ENCODE results near the gene TOX2.

The TOX2 gene

DNA sequence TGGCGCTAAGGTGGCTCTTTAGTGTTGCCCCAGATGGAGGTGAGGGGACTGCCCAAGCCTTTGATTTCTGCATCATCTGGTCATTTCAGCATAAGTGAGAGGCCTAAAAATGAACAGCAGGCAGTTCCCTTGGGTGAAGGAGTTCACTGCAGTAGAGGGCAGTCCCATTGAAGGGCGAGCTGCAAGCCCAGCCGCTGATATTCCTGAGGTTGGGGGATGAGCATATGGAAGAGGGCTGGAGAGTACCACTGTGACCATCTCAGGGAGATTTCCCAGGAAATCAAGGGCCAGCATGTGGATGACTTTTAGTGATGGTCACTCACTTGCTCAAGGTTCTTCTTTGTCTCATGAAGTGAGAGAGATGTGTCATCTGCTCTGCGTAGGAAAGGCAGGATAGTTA lies 9.3 kb downstream of the TOX2 start:
- H3K79me2 ChIP-seq (ENCODE audit: control insufficient read depth, insufficient read depth, low read length): no peaks in the 10 kb centered on the region
- no peaks in the 10 kb centered on the region for H3K36me3 ChIP-seq (ENCODE audit: control insufficient read depth, insufficient read depth, low read length)
- no peak overlapping the region for H3K4me3 ChIP-seq (ENCODE audit: low read length)
- H3K27me3 ChIP-seq (ENCODE audit: insufficient read depth, low read length, poor library complexity): no peaks in the 10 kb centered on the region
- no peak overlapping the region for H4K5ac ChIP-seq (ENCODE audit: low read length)
- H3K27ac ChIP-seq (ENCODE audit: low read depth, low read length): no peak overlapping the region
- H2BK120ac ChIP-seq (ENCODE audit: low read depth, low read length): no peak overlapping the region
- H3K9ac ChIP-seq (ENCODE audit: low read length): no peak overlapping the region
- no peak overlapping the region for H3K23ac ChIP-seq (ENCODE audit: low read length)
- no peak overlapping the region for H2BK5ac ChIP-seq (ENCODE audit: low read length)
- no peak overlapping the region for H3K56ac ChIP-seq (ENCODE audit: low read length)
- H2BK15ac ChIP-seq (replicated peaks; ENCODE audit: low read depth): no peak overlapping the region
- H3K4me2 ChIP-seq (ENCODE audit: low read length): no peak overlapping the region
- no peak for DNase-seq
- no peak overlapping the region for H2AK5ac ChIP-seq (ENCODE audit: low read length)
- H3K79me1 ChIP-seq (ENCODE audit: low read length): no peaks in the 10 kb centered on the region
- no peaks in the 10 kb centered on the region for H3K4me1 ChIP-seq (ENCODE audit: control insufficient read depth, low read depth, low read length)
- H3K18ac ChIP-seq (ENCODE audit: low read length): no peak overlapping the region
- no CpG with 5 or more reads among the region's 4 CpGs for WGBS (ENCODE audit: extremely low coverage, insufficient coverage, low lambda C conversion rate)
- H3K4ac ChIP-seq (ENCODE audit: low read depth, low read length): no peak overlapping the region
- H4K8ac ChIP-seq (ENCODE audit: low read depth, low read length): no peak overlapping the region

DNA sequence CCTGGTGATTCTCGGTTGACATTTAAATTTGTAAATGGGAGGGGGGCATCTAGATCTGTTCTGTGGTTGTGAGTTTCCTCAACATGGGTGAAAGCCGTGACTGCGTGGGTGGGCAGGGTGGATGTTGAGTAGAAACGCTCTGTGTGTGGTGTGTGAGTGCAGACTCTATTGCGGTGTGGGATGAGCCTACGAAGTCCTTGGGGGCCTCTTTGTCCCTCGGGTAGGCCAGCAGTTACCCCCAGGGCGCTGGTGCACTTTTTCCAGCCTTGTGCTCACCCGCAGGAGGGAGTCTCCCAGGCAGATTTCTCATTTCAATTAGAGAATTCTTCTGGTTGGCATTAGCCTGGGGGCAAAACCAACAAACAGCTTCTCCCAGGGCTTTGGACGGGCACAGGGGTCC lies 10.6 kb downstream of the TOX2 start:
- no peak overlapping the region for H3K9ac ChIP-seq (ENCODE audit: low read length)
- H3K18ac ChIP-seq (ENCODE audit: low read length): no peak overlapping the region
- no CpG with 5 or more reads among the region's 10 CpGs for WGBS (ENCODE audit: extremely low coverage, insufficient coverage, low lambda C conversion rate)
- H3K79me1 ChIP-seq (ENCODE audit: low read length): no peaks in the 10 kb centered on the region
- no peaks in the 10 kb centered on the region for H3K79me2 ChIP-seq (ENCODE audit: control insufficient read depth, insufficient read depth, low read length)
- H3K4ac ChIP-seq (ENCODE audit: low read depth, low read length): no peak overlapping the region
- H4K8ac ChIP-seq (ENCODE audit: low read depth, low read length): no peak overlapping the region
- no peaks in the 10 kb centered on the region for H3K27me3 ChIP-seq (ENCODE audit: insufficient read depth, low read length, poor library complexity)
- H3K4me3 ChIP-seq (ENCODE audit: low read length): no peak overlapping the region
- H2AK5ac ChIP-seq (ENCODE audit: low read length): no peak overlapping the region
- H3K56ac ChIP-seq (ENCODE audit: low read length): no peak overlapping the region
- no peak overlapping the region for H3K4me2 ChIP-seq (ENCODE audit: low read length)
- no peak overlapping the region for H2BK5ac ChIP-seq (ENCODE audit: low read length)
- H3K27ac ChIP-seq (ENCODE audit: low read depth, low read length): no peak overlapping the region
- H3K23ac ChIP-seq (ENCODE audit: low read length): no peak overlapping the region
- no peak overlapping the region for H2BK120ac ChIP-seq (ENCODE audit: low read depth, low read length)
- no peak for DNase-seq
- H3K36me3 ChIP-seq (ENCODE audit: control insufficient read depth, insufficient read depth, low read length): no peaks in the 10 kb centered on the region
- no peak overlapping the region for H2BK15ac ChIP-seq (replicated peaks; ENCODE audit: low read depth)
- H3K4me1 ChIP-seq (ENCODE audit: control insufficient read depth, low read depth, low read length): no peaks in the 10 kb centered on the region
- no peak overlapping the region for H4K5ac ChIP-seq (ENCODE audit: low read length)

DNA sequence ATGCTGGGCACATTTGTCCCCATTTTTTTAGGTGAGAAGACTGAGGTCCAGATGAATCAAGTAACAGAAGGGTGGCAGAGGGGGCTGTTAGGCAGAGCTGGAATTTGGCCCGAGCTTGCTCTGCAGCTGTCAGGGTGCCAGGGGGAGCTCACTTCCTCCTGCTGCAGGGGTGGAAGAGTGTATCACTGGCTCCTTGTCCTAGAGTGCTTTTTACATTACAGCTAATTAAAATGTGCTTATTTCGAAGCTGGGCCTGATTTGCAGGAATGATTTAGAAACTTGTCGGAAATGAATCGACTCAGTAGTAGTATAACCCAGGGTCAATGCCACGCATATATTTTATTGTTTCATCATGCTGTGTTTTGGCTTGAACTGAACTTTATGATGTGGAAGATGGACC lies 11.1 kb downstream of the TOX2 start:
- no peak overlapping the region for H3K27ac ChIP-seq (ENCODE audit: low read depth, low read length)
- no peak overlapping the region for H4K8ac ChIP-seq (ENCODE audit: low read depth, low read length)
- H3K4me3 ChIP-seq (ENCODE audit: low read length): no peak overlapping the region
- H2BK120ac ChIP-seq (ENCODE audit: low read depth, low read length): no peak overlapping the region
- H3K56ac ChIP-seq (ENCODE audit: low read length): no peak overlapping the region
- no peak overlapping the region for H3K18ac ChIP-seq (ENCODE audit: low read length)
- no peaks in the 10 kb centered on the region for H3K36me3 ChIP-seq (ENCODE audit: control insufficient read depth, insufficient read depth, low read length)
- H3K4ac ChIP-seq (ENCODE audit: low read depth, low read length): no peak overlapping the region
- no peak overlapping the region for H2BK5ac ChIP-seq (ENCODE audit: low read length)
- H3K9ac ChIP-seq (ENCODE audit: low read length): no peak overlapping the region
- H3K23ac ChIP-seq (ENCODE audit: low read length): no peak overlapping the region
- no peak overlapping the region for H2BK15ac ChIP-seq (replicated peaks; ENCODE audit: low read depth)
- no peaks in the 10 kb centered on the region for H3K4me1 ChIP-seq (ENCODE audit: control insufficient read depth, low read depth, low read length)
- no peak overlapping the region for H4K5ac ChIP-seq (ENCODE audit: low read length)
- no peaks in the 10 kb centered on the region for H3K79me2 ChIP-seq (ENCODE audit: control insufficient read depth, insufficient read depth, low read length)
- no peak overlapping the region for H2AK5ac ChIP-seq (ENCODE audit: low read length)
- WGBS (ENCODE audit: extremely low coverage, insufficient coverage, low lambda C conversion rate): no CpG with 5 or more reads among the region's 5 CpGs
- no peaks in the 10 kb centered on the region for H3K79me1 ChIP-seq (ENCODE audit: low read length)
- no peaks in the 10 kb centered on the region for H3K27me3 ChIP-seq (ENCODE audit: insufficient read depth, low read length, poor library complexity)
- no peak overlapping the region for H3K4me2 ChIP-seq (ENCODE audit: low read length)
- DNase-seq: no peak

DNA sequence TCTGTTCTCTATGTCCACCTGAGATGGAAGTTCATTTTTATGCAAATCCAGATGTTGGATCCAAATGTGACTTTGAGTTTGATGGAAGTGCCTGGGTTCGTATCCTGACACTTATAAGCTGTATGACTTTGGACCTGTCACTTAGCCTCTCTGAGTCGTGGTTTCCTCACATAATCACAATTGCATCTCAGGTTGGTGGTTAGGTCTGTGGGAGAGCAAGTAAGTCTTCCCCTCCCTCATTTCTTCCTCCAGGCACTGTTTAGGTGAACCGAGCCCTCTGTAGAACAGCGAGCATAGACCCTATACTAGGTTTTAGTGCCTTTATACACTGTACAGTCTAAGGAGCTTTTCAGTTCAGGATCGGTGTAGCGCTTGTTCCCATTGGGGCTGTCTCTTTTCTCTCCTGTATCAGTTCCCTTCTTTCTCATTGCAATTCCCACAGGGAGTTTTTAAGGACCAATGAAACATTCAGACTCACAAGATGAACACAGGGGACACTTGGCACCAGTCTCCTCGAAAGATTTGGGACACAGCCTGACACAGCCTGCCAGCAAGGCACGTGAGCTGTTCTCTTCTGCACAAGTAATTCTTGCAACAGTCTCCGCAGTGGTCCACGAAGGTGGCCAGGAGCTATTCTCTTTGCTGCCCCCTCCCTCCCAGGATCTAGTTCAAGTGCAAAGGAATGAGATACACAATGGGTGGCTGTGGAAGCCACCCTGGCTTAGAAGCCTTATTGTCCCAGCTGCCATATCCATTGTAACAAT lies 11.8 kb downstream of the TOX2 start:
- Histone ChIP-seq H3K4me1 (ENCODE audit: control insufficient read depth, low read depth, low read length) (no peaks in the 10 kb centered on the region), H4K5ac (ENCODE audit: low read length) (no peak overlapping the region), H2BK5ac (ENCODE audit: low read length) (no peak overlapping the region), H3K27ac (ENCODE audit: low read depth, low read length) (no peak overlapping the region), H2BK120ac (ENCODE audit: low read depth, low read length) (no peak overlapping the region), H3K79me2 (ENCODE audit: control insufficient read depth, insufficient read depth, low read length) (no peaks in the 10 kb centered on the region), H3K4me2 (ENCODE audit: low read length) (no peak overlapping the region), H4K8ac (ENCODE audit: low read depth, low read length) (no peak overlapping the region), H3K79me1 (ENCODE audit: low read length) (no peaks in the 10 kb centered on the region), H2BK15ac (replicated peaks; ENCODE audit: low read depth) (no peak overlapping the region), H3K36me3 (ENCODE audit: control insufficient read depth, insufficient read depth, low read length) (no peaks in the 10 kb centered on the region), H3K9ac (ENCODE audit: low read length) (no peak overlapping the region), H3K56ac (ENCODE audit: low read length) (no peak overlapping the region), H3K18ac (ENCODE audit: low read length) (no peak overlapping the region), H2AK5ac (ENCODE audit: low read length) (no peak overlapping the region), H3K4me3 (ENCODE audit: low read length) (no peak overlapping the region), H3K27me3 (ENCODE audit: insufficient read depth, low read length, poor library complexity) (no peaks in the 10 kb centered on the region), H3K4ac (ENCODE audit: low read depth, low read length) (no peak overlapping the region), H3K23ac (ENCODE audit: low read length) (no peak overlapping the region)
- no peak for DNase-seq
- no CpG with 5 or more reads among the region's 10 CpGs for WGBS (ENCODE audit: extremely low coverage, insufficient coverage, low lambda C conversion rate)

DNA sequence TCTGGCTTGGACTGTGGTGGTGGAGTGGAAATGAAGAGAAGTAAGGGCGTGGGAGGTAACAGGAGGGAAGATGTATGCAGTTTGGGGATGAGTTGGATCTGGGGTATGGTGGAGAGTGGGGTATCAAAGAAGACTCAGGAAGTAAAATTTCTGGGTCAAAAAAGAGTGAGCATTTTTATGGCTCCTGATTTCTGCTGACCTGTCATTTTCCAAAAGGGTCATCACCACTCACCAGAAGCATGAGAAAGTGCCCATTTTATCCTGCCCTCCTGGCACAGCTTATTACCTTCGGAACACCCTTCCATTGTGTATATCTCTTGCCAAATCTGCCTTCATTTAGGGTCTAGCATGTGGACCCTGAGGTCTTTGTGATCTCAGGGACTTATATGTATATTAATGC lies 17.3 kb downstream of the TOX2 start:
- Histone ChIP-seq H4K8ac (ENCODE audit: low read depth, low read length) (no peak overlapping the region), H3K27me3 (ENCODE audit: insufficient read depth, low read length, poor library complexity) (no peaks in the 10 kb centered on the region), H4K5ac (ENCODE audit: low read length) (no peak overlapping the region), H3K18ac (ENCODE audit: low read length) (no peak overlapping the region), H3K4me1 (ENCODE audit: control insufficient read depth, low read depth, low read length) (no peaks in the 10 kb centered on the region), H2BK120ac (ENCODE audit: low read depth, low read length) (no peak overlapping the region), H3K23ac (ENCODE audit: low read length) (no peak overlapping the region), H2BK5ac (ENCODE audit: low read length) (no peak overlapping the region), H3K36me3 (ENCODE audit: control insufficient read depth, insufficient read depth, low read length) (no peaks in the 10 kb centered on the region), H3K4me3 (ENCODE audit: low read length) (no peak overlapping the region), H3K4ac (ENCODE audit: low read depth, low read length) (no peak overlapping the region), H3K27ac (ENCODE audit: low read depth, low read length) (no peak overlapping the region), H2AK5ac (ENCODE audit: low read length) (no peak overlapping the region), H3K56ac (ENCODE audit: low read length) (no peak overlapping the region), H3K79me2 (ENCODE audit: control insufficient read depth, insufficient read depth, low read length) (no peaks in the 10 kb centered on the region), H3K9ac (ENCODE audit: low read length) (no peak overlapping the region), H2BK15ac (replicated peaks; ENCODE audit: low read depth) (no peak overlapping the region), H3K4me2 (ENCODE audit: low read length) (no peak overlapping the region), H3K79me1 (ENCODE audit: low read length) (no peaks in the 10 kb centered on the region)
- DNase-seq: no peak
- no CpG with 5 or more reads among the region's 2 CpGs for WGBS (ENCODE audit: extremely low coverage, insufficient coverage, low lambda C conversion rate)

DNA sequence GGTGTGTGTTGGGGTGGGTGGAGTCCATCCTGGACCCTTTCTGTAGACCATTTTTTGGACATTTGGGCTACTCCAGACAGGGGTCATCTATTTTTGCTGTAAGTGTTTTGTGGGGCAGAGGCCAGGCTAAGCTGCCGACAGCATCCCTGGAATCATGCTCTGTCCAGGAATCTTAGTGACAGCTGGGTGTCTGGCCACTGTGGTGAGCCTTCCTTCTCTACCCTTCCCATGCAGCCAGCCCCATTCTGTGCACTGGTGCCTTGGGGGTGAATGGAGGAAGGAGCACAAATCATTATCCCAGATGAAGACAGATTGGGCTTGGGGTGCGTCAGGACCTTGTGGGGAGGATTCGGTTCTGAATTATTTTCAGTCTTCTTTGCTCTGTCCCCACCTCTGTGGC lies 20.2 kb downstream of the TOX2 start:
- Histone ChIP-seq H2BK15ac (replicated peaks; ENCODE audit: low read depth) (no peak overlapping the region), H3K18ac (ENCODE audit: low read length) (no peak overlapping the region), H3K56ac (ENCODE audit: low read length) (no peak overlapping the region), H3K27ac (ENCODE audit: low read depth, low read length) (no peak overlapping the region), H4K5ac (ENCODE audit: low read length) (no peak overlapping the region), H3K23ac (ENCODE audit: low read length) (no peak overlapping the region), H3K4me3 (ENCODE audit: low read length) (no peak overlapping the region), H3K27me3 (ENCODE audit: insufficient read depth, low read length, poor library complexity) (no peaks in the 10 kb centered on the region), H3K79me2 (ENCODE audit: control insufficient read depth, insufficient read depth, low read length) (no peaks in the 10 kb centered on the region), H3K79me1 (ENCODE audit: low read length) (no peaks in the 10 kb centered on the region), H3K36me3 (ENCODE audit: control insufficient read depth, insufficient read depth, low read length) (no peaks in the 10 kb centered on the region), H2BK120ac (ENCODE audit: low read depth, low read length) (no peak overlapping the region), H3K4ac (ENCODE audit: low read depth, low read length) (no peak overlapping the region), H3K4me1 (ENCODE audit: control insufficient read depth, low read depth, low read length) (no peaks in the 10 kb centered on the region), H4K8ac (ENCODE audit: low read depth, low read length) (no peak overlapping the region), H2BK5ac (ENCODE audit: low read length) (no peak overlapping the region), H3K4me2 (ENCODE audit: low read length) (no peak overlapping the region), H2AK5ac (ENCODE audit: low read length) (no peak overlapping the region), H3K9ac (ENCODE audit: low read length) (no peak overlapping the region)
- WGBS (ENCODE audit: extremely low coverage, insufficient coverage, low lambda C conversion rate): no CpG with 5 or more reads among the region's 3 CpGs
- DNase-seq: no peak
